NCI-H2196 (cell line): ENCODE measurements around the gene CREB1.

Experiments
- DNase-seq: peaks from one replicate; lab custom pipeline; 2025; ENCODE audit not compliant: unreplicated experiment; lab: John Stamatoyannopoulos, UW

Gene CREB1

DNA sequence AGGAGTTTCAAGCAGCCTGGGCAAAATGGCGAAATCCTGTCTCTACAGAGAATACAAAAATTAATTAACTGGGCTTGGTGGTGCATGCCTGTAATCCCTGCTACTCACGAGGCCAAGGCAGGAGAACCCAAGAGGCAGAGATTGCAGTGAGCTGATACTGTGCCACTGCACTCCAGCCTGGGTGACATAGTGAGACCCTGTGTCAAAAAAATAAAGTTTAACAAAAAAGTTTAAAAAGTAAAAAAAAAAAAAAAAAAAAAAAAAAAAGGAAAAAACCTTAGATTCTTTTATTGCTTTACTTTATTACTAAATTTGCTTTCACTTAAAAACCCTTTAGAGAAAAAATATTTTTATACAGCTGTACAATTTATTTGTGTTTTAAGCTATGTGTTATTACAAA, 10.7 kb downstream of the CREB1 start:
- DNase-seq, result no peak

GRCh38 chr2:207541933-207542332, 12.2 kb downstream of the CREB1 start:
- DNase-seq, result no peak

DNA sequence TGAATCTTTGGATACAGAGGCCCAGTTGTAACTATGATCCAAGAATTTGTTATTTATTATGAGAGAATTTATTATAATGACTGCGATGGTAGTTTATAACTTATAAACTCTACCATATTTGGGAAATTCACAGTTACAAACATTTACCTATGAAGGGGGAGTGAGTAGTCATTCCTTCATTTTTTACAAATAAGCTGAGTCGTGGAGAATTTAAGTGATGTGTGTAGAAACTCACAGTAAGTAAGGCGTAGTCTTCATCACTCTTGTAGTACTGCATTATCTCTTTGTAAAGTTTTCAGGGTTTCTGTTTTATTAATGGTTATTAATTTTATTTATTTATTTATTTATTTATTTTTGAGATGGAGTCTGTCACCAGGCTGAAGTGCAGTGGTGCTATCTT, 13.5 kb downstream of the CREB1 start:
- DNase-seq, result no peak

DNA sequence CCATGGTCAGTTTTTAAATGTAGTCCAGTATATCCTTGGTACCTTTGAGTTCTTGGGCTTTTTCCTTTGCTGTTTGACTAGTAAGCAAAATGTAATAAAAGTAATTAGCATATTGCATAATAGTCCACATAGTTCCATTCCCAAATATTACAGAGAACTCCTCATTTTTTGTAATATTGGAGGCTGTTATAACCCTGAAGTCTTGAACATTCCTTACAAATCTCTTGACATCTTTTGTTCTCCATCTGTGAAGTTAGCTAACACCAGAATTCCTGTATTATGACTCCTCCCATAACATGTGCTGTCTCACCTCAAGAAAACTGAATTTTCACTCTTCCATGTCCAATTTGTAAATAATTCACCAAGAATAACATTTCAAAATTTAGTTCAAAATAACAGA, 17.1 kb downstream of the CREB1 start:
- DNase-seq, result no peak

GRCh38 chr2:207549145-207549544, 19.4 kb downstream of the CREB1 start:
- DNase-seq, result no peak

DNA sequence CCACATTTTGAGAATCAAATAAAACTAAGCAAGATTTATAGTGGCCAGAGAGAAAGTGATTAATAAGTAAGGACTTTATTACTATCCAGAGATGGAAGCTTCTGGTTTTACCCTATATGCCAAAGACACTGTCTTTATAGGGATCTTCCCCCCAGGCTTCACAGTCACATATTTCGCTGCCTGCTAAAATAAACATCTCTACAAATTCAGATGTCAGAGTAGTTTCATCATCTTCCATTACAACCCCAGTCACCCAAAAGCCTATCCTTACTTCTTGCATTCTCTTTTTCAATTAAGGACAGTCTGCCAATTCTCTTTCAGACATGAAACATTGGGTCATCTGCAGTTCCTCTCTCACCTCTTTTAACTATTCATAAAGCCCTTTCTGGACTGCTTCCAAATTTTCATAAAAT, 28.3 kb downstream of the CREB1 start:
- DNase-seq, result no peak

DNA sequence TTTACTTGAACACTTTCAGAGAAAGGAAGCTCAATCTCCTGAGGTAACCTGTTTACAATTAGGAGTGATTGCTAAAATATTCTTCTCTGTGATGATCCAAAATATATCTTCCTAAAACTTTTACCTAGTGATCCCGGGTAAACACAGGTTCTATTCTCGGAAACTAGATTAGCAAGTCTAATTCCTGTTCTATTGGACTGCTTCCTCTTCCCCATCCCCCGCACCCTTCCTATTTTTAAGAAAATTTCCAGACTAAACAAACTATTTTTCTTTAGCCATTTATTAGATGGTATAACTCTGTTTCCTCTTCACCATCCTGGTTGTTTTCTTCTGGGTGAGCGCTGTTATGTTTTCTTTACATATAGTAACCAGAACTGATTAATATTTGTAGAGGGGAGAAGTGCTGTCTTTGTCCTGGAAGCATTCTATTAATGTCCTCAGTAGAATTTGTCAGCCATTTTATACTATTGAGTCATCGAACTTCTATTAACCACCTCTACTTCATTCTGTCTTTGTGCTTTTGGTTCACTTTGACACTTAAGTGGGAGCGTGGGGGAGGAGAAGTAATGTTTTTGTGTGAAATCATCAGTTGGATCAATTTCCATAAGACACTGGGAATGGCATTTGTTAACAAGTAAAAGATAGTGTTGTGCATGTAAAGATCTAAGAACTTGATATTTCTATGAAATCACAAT, 31.8 kb downstream of the CREB1 start:
- no peak for DNase-seq

- DNase-seq, result no peak
Measured at GRCh38 chr2:207565736-207566500, 36.2 kb downstream of the CREB1 start.

GRCh38 chr2:207567671-207568070, 37.9 kb downstream of the CREB1 start:
- no peak for DNase-seq

DNA sequence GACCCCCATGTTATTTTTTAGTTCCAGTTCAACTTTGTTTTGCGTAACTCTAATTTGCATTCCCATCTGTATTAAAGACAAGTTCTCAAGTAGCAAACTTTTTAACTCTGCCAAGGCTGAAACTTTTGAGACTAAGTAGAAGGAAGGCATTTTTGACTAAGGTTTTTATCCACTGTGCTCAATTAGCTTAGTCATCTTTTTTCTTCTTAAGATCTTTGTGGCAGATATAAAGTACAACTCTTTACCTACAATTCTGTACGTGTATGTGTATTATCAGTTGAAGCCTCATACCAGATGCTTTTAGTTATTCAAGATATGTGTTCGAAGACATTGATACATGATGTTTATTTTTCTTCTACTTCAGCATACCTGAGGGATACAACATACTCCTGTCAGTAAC, 41.6 kb downstream of the CREB1 start:
- no peak for DNase-seq

DNA sequence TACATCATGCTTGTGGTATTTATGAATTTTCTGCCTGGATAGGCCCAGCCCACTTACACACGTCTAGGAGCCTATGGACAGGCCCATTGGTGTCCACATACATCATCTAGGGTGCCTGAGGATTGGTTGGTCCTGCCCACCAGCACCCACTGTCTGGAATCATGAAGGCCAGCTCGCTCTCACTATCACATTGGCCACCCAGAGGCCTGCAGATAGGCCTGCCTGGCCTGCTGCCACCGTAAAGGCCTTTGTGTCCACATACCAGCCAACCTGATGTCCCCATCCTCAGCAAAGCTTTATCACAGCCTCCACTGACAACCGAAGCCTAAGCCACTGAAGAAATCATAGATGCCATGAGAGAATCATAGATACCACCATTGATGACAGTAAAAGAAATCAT, 55.2 kb downstream of the CREB1 start:
- DNase-seq, result no peak

DNA sequence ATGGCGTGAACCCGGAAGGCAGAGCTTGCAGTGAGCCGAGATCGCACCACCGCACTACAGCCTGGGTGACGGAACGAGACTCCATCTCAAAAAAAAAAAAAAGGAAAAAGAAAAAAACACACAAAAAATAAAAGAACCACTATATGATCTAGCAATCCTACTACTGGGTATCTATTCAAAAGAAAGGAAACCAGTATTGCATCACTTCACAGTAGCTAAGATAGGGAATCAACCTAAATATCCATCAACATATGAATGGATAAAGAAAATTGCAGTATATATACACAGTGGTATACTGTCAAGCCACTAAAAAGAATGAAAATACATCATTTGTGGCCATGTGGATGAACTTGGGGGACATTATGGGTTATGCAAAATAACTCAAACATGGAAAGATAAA, 57.5 kb downstream of the CREB1 start:
- DNase-seq, result no peak

DNA sequence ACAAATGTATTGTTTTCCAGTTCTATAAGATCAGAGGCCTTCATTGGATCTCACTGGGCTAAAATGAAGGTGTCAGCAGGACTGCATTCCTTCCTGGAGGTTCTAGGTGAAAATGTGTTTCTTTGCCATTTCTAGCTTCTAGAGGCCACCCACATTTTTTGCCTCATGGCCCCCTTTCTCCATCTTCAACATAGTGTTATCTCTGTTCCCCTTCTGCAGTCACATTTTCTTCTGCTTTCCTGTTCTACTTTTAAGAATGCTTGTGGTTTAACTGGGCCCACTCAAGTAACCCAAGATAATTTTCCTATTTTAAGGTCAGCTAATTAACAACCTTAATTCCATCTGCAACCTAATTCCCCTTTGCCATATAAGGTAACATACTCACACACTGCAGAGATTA, 59.4 kb downstream of the CREB1 start:
- DNase-seq, result no peak

- no peak for DNase-seq
Measured at GRCh38 chr2:207593277-207593676, 63.5 kb downstream of the CREB1 start.

- DNase-seq, result no peak
Measured at GRCh38 chr2:207594264-207594663, 64.5 kb downstream of the CREB1 start.

GRCh38 chr2:207594731-207595130, 65.0 kb downstream of the CREB1 start:
- no peak for DNase-seq

DNA sequence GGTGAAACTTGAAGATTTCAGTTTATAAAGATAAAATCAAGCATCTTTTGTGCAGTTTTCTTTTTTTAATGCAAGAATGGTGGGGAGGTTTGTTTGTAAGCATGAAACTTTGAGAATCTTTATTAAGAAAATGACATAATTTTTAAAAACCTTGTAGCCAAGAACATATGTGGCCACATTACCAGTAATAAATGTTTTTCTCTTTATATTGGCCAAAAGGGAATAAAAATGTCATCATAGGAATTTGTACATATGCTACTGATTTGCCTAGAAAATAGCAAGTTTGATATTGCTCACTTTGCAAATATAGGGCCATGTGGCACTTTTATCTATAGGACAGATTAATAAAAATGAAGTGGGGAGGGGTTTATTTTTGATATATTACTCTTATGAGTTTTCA, 69.9 kb downstream of the CREB1 start:
- no peak for DNase-seq

GRCh38 chr2:207600231-207600630, 70.5 kb downstream of the CREB1 start:
- no peak for DNase-seq

GRCh38 chr2:207601774-207602173, 72.0 kb downstream of the CREB1 start:
- no peak for DNase-seq

DNA sequence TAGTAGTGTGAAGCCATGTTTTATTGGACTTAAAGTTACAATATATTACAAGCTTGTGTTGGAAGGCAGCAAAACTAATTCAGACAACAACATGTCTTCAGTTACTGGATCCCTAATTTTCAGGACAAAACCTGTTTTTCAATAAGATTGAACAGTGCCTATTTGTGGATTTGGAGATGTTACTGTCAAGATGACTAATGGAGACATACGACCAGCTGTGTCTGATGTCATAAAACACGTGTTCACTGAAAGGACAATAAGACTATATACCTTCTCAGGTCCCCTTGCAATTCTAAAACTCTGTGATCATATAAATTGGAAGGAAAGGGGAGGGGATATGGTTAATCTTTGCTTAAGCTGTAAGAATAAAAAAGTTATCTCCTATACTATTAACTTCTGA, 73.7 kb downstream of the CREB1 start:
- no peak for DNase-seq

DNA sequence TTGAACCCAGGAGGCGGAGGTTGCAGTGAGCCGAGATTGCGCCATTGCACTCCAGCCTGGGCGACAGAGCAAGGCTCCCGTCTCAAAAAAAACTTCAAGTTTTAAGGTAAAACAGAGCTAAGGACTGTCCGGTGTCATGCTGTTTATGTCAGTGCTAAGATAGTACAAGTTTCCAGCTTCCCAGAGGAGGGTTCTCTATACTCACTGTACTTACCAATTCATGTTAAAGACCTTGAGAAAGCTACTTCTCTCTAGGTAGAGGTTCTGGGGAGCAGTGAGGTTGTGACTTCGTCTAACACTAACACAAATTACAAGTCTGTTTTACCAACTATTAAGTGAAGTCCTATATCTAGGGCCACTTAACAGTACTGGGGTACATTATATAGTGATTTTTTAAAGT, 76.6 kb downstream of the CREB1 start:
- no peak for DNase-seq

DNA sequence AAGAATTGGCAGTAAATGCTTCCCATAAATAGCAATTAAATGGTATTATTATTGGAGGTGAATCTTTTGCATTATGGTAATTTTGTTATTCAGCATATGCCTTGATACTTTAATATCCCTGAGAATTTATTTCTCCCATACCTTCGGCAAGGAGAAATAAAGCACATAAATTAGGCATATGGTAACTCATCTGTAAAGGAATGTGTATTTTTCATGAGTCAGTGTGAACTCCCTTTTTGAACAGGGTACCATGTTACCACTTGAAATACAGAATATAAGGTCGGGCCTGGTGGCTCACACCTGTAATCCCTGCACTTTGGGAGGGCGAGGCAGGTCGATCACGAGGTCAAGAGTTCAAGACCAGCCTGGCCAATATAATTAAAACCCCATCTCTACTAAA, 77.1 kb downstream of the CREB1 start:
- no peak for DNase-seq

DNA sequence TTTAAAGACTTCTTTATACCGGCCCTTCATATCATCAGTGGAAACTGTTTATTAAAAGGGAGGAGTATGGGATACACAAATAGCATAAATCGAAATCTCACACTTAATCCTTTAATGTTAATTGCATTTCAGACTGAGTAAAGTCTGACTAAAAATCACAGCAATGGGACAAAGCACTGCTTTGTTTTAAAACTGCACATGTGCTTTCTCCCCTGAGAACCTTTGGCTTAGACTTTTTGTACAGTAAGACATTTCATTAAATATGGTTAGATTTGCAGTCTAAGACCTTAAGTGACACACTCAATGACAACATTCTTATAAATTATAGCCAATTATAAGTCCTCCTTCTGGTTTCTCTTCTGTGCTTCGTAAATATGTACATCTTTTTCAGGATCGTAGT, 83.0 kb downstream of the CREB1 start:
- DNase-seq, result no peak
